B cell (primary cell): ENCODE data around the gene C20orf173. TPM values are rescaled to one million over a fixed set of nuclear protein-coding genes. Genes with fewer than 3 reads are reported as not detected.

Experiments used
- ATAC-seq: fragments of 200-7000 bp; cut with Tn5 transposase; one replicate; pipeline ENCODE4 v1.10.0; 2021; ENCODE audit warnings: low read depth, mild to moderate bottlenecking, moderate number of reproducible peaks, moderate library complexity
- CTCF ChIA-PET: fragments of 350-600 bp; sonication (Branson Sonifier 250); formaldehyde crosslinking; loops from one replicate; lab custom pipeline; 2021; ENCODE audit warnings: antibody characterized with exemption, inconsistent platforms; lab: Charles Lee
- POLR2A ChIA-PET: fragments of 350-600 bp; sonication (Branson Sonifier 250); formaldehyde crosslinking; loops from one replicate; lab custom pipeline; 2021; ENCODE audit warnings: antibody characterized with exemption; lab: Charles Lee
- DNase-seq: peaks from one replicate; pipeline ENCODE4 v3.0.0; 2013
- H2AFZ ChIP-seq: 2 replicates; pipeline ENCODE4 v1.6.1; 2012; ENCODE audit warnings: mild to moderate bottlenecking, low read depth, low read length; ENCODE audit not compliant: insufficient read depth, poor library complexity, severe bottlenecking
- H3K27ac ChIP-seq, 2 donors: 1 replicate in 1 of 2; 2 replicates in 1 of 2; pipeline ENCODE4 v1.5.1; 2012 to 2013; ENCODE audit warnings: low read length in 2 of 2, mild to moderate bottlenecking in 2 of 2, moderate library complexity in 1 of 2
- H3K27me3 ChIP-seq, 4 experiments: fragments of 200-600 bp in 1 of 4; sonication (generic) in 1 of 4; replicated peaks in 1 of 4; 1 replicate in 2 of 4; 2 replicates in 2 of 4; pipeline versions ENCODE4 v1.6.1 to v1.7.0; 2013 to 2016; ENCODE audit warnings: low read length in 3 of 4, mild to moderate bottlenecking in 2 of 4, mixed read lengths in 1 of 4, moderate library complexity in 1 of 4; ENCODE audit not compliant: insufficient read depth in 4 of 4, control insufficient read depth in 3 of 4; ENCODE audit errors: control extremely low read depth in 1 of 4
- H3K36me3 ChIP-seq, 2 experiments: replicated peaks in 1 of 2; 1 replicate in 1 of 2; 2 replicates in 1 of 2; pipeline versions ENCODE4 v1.6.1 to v1.7.1; 2013; ENCODE audit warnings: low read length in 1 of 2; ENCODE audit not compliant: insufficient read depth in 2 of 2, control insufficient read depth in 1 of 2; ENCODE audit errors: control extremely low read depth in 1 of 2, extremely low read depth in 1 of 2
- H3K4me1 ChIP-seq, 2 donors: fragments of 200-600 bp in 1 of 2; sonication (generic) in 1 of 2; 1 replicate in 1 of 2; 2 replicates in 1 of 2; pipeline versions ENCODE4 v1.5.1 to v1.6.1; 2013 to 2017; ENCODE audit warnings: low read length in 2 of 2; ENCODE audit not compliant: control insufficient read depth in 2 of 2, insufficient read depth in 2 of 2
- H3K4me2 ChIP-seq: replicated peaks from 2 replicates; pipeline ENCODE3; 2012; ENCODE audit warnings: mild to moderate bottlenecking, low read depth, low read length; ENCODE audit not compliant: poor library complexity, severe bottlenecking
- H3K4me3 ChIP-seq, 5 experiments: fragments of 200-600 bp in 1 of 5; sonication (generic) in 1 of 5; 1 replicate in 3 of 5; 2 replicates in 2 of 5; pipeline versions ENCODE4 v1.5.1 to v1.7.0; 2011 to 2016; ENCODE audit warnings: low read length in 4 of 5, mild to moderate bottlenecking in 4 of 5, low read depth in 2 of 5, control low read depth in 1 of 5, moderate library complexity in 1 of 5; ENCODE audit not compliant: insufficient read depth in 1 of 5; ENCODE audit errors: control extremely low read depth in 1 of 5, extremely low read depth in 1 of 5
- H3K79me2 ChIP-seq: fragments of 200-600 bp; sonication (generic); one replicate; pipeline ENCODE4 v1.6.0; 2016; ENCODE audit warnings: low read length; ENCODE audit not compliant: control insufficient read depth, insufficient read depth
- H3K9ac ChIP-seq: fragments of 200-600 bp; sonication (generic); 2 replicates; pipeline ENCODE4 v1.6.1; 2017; ENCODE audit warnings: mild to moderate bottlenecking, low read length, moderate library complexity
- H3K9me3 ChIP-seq, 3 donors: one replicate each; pipeline versions ENCODE4 v1.6.1 to v1.7.1; 2013; ENCODE audit warnings: low read length in 2 of 3; ENCODE audit not compliant: control insufficient read depth in 2 of 3, insufficient read depth in 1 of 3; ENCODE audit errors: control extremely low read depth in 1 of 3
- H4K20me1 ChIP-seq: 2 replicates; pipeline ENCODE4 v1.6.0; 2012; ENCODE audit warnings: mild to moderate bottlenecking, low read length; ENCODE audit not compliant: insufficient read depth, control insufficient read depth, poor library complexity, severe bottlenecking
- H3K27ac Mint-ChIP-seq: one replicate; pipeline ENCODE4 v1.8.0; 2021; ENCODE audit warnings: mixed read lengths
- H3K27me3 Mint-ChIP-seq: one replicate; pipeline ENCODE4 v1.8.0; 2021; ENCODE audit warnings: mixed read lengths
- H3K4me1 Mint-ChIP-seq: one replicate; pipeline ENCODE4 v1.8.0; 2021; ENCODE audit warnings: mixed read lengths
- H3K4me3 Mint-ChIP-seq: one replicate; pipeline ENCODE4 v1.8.0; 2021; ENCODE audit warnings: mixed read lengths
- H3K9me3 Mint-ChIP-seq: one replicate; pipeline ENCODE4 v1.8.0; 2022; ENCODE audit warnings: mixed read lengths; ENCODE audit not compliant: insufficient read depth
- CTCF ChIP-seq: fragments of 200-600 bp; IDR thresholded peaks from one replicate; pipeline ENCODE4 v1.8.0; 2022; ENCODE audit warnings: antibody characterized with exemption, mild to moderate bottlenecking
- EZH2 ChIP-seq: IDR thresholded peaks from 2 replicates; pipeline ENCODE4 v1.6.1; 2012; ENCODE audit warnings: borderline replicate concordance, low read depth, mild to moderate bottlenecking, moderate library complexity, low read length; ENCODE audit not compliant: insufficient read depth, poor library complexity, severe bottlenecking
- WGBS: methylation state at CpG from one replicate; pipeline ENCODE4 v1.1.5; 2013; ENCODE audit warnings: missing lambda C conversion rate; ENCODE audit not compliant: insufficient coverage; 5-methylcytosine and 5-hydroxymethylcytosine counted together
- intact Hi-C: fragments of 100-400 bp; cut with micrococcal nuclease; formaldehyde crosslinking; loops from one replicate; pipeline ENCODE4 v1.10.0; 2022
- polyA plus RNA-seq: library from polyadenylated mRNA; depleted of rRNA; stranded (reverse); fragments of >200 nt; gene quantifications from 2 replicates; pipeline ENCODE4 v1.2.3, GENCODE V29; 2012
- total RNA-seq, 2 donors: library from RNA; stranded (reverse); fragments of 120-200 nt in 1 of 2; gene quantifications; 1 replicate in 1 of 2; 2 replicates in 1 of 2; pipeline versions ENCODE4 v1.2.3 to v1.2.4, GENCODE V29; 2013 to 2022

The C20orf173 gene
- total and polyA plus RNA-seq, 2 donors (not counting 1 experiment from before 2014, with no cell fraction given): not detected

GRCh38 chr20:35517125-35517524 is 12.3 kb downstream of the C20orf173 start:
- no peak for ATAC-seq
- DNase-seq: no peak
- Histone ChIP-seq H3K4me3 (no peak overlapping the region), H3K9ac (no peak overlapping the region), H3K79me2 (no peaks in the 10 kb centered on the region), H3K27ac (no peak overlapping the region), H3K27me3 (no peaks in the 10 kb centered on the region), H4K20me1 (no peaks in the 10 kb centered on the region), H3K4me1 (no peaks in the 10 kb centered on the region), H2AFZ (no peak overlapping the region), H3K9me3 (no peaks in the 10 kb centered on the region), H3K4me2 (no peak overlapping the region), H3K36me3 (peaks cover 0 to 31% of the 10 kb centered on the region in 2 experiments)
- POLR2A ChIA-PET: interaction anchor here (0.7 to 0.8 kb wide), 2 partner anchors 55 to 101 kb away, joined by 4 read pairs; no protein-coding TSS in a partner anchor
- Mint-ChIP-seq H3K9me3 (no peaks in the 10 kb centered on the region), H3K27me3 (no peaks in the 10 kb centered on the region), H3K4me1 (no peaks in the 10 kb centered on the region), H3K27ac (no peak overlapping the region), H3K4me3 (no peak overlapping the region)
- CTCF ChIA-PET: interaction anchor here (2.0 kb wide), 1 partner anchor 15 kb away, joined by 5 read pairs; no protein-coding TSS in a partner anchor
- intact Hi-C loops: no loop called here
- TF ChIP-seq EZH2 (no peak), CTCF (no peak)
- whole genome bisulfite sequencing: 100% methylated on average over 1 of the region's 1 CpG

- Histone ChIP-seq H3K4me3 (no peak overlapping the region), H2AFZ (no peak overlapping the region), H3K9ac (no peak overlapping the region), H3K36me3 (peaks cover 0 to 42% of the 10 kb centered on the region in 2 experiments), H4K20me1 (no peaks in the 10 kb centered on the region), H3K27me3 (no peaks in the 10 kb centered on the region), H3K4me1 (no peaks in the 10 kb centered on the region), H3K27ac (no peak overlapping the region), H3K4me2 (no peak overlapping the region), H3K79me2 (no peaks in the 10 kb centered on the region), H3K9me3 (no peaks in the 10 kb centered on the region)
- intact Hi-C loops: no loop called here
- H3K27me3 Mint-ChIP-seq: no peaks in the 10 kb centered on the region
- no peaks in the 10 kb centered on the region for H3K4me1 Mint-ChIP-seq
- POLR2A ChIA-PET: no interaction called here
- ATAC-seq (no peak), DNase-seq (no peak)
- H3K27ac Mint-ChIP-seq: no peak overlapping the region
- TF ChIP-seq CTCF (no peak), EZH2 (no peak)
- H3K9me3 Mint-ChIP-seq: no peaks in the 10 kb centered on the region
- CTCF ChIA-PET: interaction anchor here (0.8 to 2.0 kb wide), 2 partner anchors 14 to 57 kb away, joined by 3 to 5 read pairs; no protein-coding TSS in a partner anchor
- H3K4me3 Mint-ChIP-seq: no peak overlapping the region
- WGBS: no CpG with 5 or more reads among the region's 3 CpGs
Observed at GRCh38 chr20:35515949-35516645, 13.4 kb downstream of the C20orf173 start.
